Muscle layer of colon (tissue), 2 donors: ENCODE data around the gene NUB1.

Experiments used
- H3K27ac ChIP-seq: one replicate; pipeline ENCODE4 v1.7.0; 2013; ENCODE audit warnings: low read depth, mild to moderate bottlenecking, low read length, moderate library complexity
- H3K27me3 ChIP-seq, 2 donors: one replicate each; pipeline ENCODE4 v1.7.0; 2013; ENCODE audit warnings: low read length in 2 of 2, mild to moderate bottlenecking in 2 of 2; ENCODE audit not compliant: insufficient read depth in 2 of 2, control insufficient read depth in 1 of 2
- H3K36me3 ChIP-seq: one replicate; pipeline ENCODE4 v1.7.0; 2013; ENCODE audit warnings: mild to moderate bottlenecking, low read length; ENCODE audit not compliant: insufficient read depth
- H3K4me1 ChIP-seq: one replicate; pipeline ENCODE4 v1.7.0; 2013; ENCODE audit warnings: mild to moderate bottlenecking, low read length; ENCODE audit not compliant: insufficient read depth
- H3K4me3 ChIP-seq, 2 donors: one replicate each; pipeline ENCODE4 v1.7.0; 2013; ENCODE audit warnings: low read length in 2 of 2, low read depth in 1 of 2, mild to moderate bottlenecking in 1 of 2, moderate library complexity in 1 of 2
- H3K9ac ChIP-seq: one replicate; pipeline ENCODE4 v1.7.0; 2013; ENCODE audit warnings: low read length
- H3K9me3 ChIP-seq: one replicate; pipeline ENCODE4 v1.7.0; 2013; ENCODE audit warnings: mild to moderate bottlenecking, low read length
- donor health status: abdominal sarcoma.
- donor health status: Adenocarcinoma of cecum.

The NUB1 gene

GRCh38 chr7:151424799-151425198, 83.2 kb downstream of the NUB1 start:
- peaks cover 7% of the 10 kb centered on the region for H3K4me1 ChIP-seq

GRCh38 chr7:151425670-151426440, 84.2 kb downstream of the NUB1 start:
- H3K27ac ChIP-seq: no peak overlapping the region
- H3K9ac ChIP-seq: no peak overlapping the region
- peaks cover 7% of the 10 kb centered on the region for H3K4me1 ChIP-seq
- no peak overlapping the region for H3K4me3 ChIP-seq
- H3K36me3 ChIP-seq: no peaks in the 10 kb centered on the region
- H3K9me3 ChIP-seq: no peaks in the 10 kb centered on the region
- H3K27me3 ChIP-seq: no peaks in the 10 kb centered on the region

More at GRCh38 chr7:151424799-151425198, 83.2 kb downstream of the NUB1 start:
- Histone ChIP-seq H3K9ac (no peak overlapping the region), H3K4me3 (no peak overlapping the region), H3K36me3 (no peaks in the 10 kb centered on the region), H3K27ac (no peak overlapping the region), H3K9me3 (no peaks in the 10 kb centered on the region), H3K27me3 (no peaks in the 10 kb centered on the region)

DNA sequence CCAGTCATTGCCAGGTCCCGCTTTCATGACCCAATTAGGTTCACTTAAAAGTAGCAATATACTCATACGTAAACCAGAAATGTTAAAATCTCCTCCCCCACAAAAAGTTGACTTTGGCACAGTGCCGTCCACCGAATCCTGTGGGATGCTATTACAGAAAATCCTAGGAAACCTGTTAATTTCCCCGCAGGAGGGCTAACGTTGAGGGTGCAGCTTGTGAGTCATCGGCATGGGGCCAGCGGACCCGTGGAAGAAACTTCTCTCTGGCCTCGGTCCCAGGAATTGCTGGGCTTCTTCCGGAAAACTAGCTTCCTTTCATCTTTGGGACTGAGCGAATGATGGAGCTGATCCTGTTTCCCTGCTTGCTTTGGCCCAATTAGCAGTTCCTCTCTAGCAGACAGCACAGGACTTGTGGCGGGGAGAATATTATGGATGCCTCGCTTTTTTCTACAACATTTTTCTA, 84.9 kb downstream of the NUB1 start:
- H3K9me3 ChIP-seq: no peaks in the 10 kb centered on the region
- H3K27ac ChIP-seq: no peak overlapping the region
- no peaks in the 10 kb centered on the region for H3K27me3 ChIP-seq
- H3K36me3 ChIP-seq: no peaks in the 10 kb centered on the region
- H3K4me3 ChIP-seq: no peak overlapping the region
- H3K9ac ChIP-seq: no peak overlapping the region
- H3K4me1 ChIP-seq: peaks cover 7% of the 10 kb centered on the region

GRCh38 chr7:151426904-151427704, 85.5 kb downstream of the NUB1 start:
- H3K4me1 ChIP-seq: peaks cover 7% of the 10 kb centered on the region
- H3K36me3 ChIP-seq: no peaks in the 10 kb centered on the region
- no peak overlapping the region for H3K4me3 ChIP-seq
- no peak overlapping the region for H3K9ac ChIP-seq
- no peaks in the 10 kb centered on the region for H3K27me3 ChIP-seq
- no peak overlapping the region for H3K27ac ChIP-seq
- H3K9me3 ChIP-seq: no peaks in the 10 kb centered on the region

DNA sequence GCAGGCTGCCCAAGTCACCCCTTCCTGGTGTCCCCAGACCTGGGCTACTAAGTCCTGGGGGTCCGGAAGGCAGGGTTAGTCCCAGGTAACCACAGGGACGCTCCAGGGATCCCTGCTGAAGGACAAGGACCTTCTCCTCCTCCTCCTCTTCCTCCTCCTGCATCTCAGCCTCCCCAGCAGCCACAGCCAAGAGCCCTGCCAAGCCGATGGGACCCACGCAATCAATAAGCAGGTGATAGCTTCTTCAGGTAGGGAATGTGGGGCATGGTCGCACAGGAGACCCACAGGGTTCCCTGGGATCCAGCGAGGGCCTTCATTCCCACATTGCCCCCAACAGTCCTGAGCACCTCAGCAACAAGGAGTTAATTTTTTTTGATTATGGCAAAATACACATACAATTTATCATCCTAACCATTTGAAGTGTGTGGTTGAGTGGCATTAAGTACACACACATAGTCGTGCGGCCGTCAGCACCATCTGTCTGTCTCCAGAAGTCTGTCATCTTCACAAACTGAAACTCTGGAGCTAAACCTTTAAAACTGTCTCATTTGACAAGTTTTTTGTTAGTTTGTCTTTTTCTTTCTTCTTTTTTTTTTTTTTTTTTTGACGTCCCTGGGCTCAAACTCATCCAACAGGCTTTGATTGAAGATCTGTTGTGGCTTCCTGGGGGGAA, 86.2 kb downstream of the NUB1 start:
- Histone ChIP-seq H3K27ac (no peak overlapping the region), H3K4me1 (peaks cover 7% of the 10 kb centered on the region), H3K36me3 (no peaks in the 10 kb centered on the region), H3K27me3 (no peaks in the 10 kb centered on the region), H3K9ac (no peak overlapping the region), H3K4me3 (no peak overlapping the region), H3K9me3 (no peaks in the 10 kb centered on the region)
